Omental fat pad (tissue), 4 donors: ENCODE measurements around the gene KCNQ5. TPM values are rescaled to one million over a fixed set of nuclear protein-coding genes. Genes with fewer than 3 reads are reported as not detected.

Experiments used
- ATAC-seq: fragments of 150-250 bp; one replicate; pipeline ENCODE4 v1.9.1; 2016; ENCODE audit warnings: mild to moderate bottlenecking, moderate library complexity; ENCODE audit not compliant: low FRiP score
- DNase-seq: peaks from one replicate; pipeline ENCODE4 v3.0.0-alpha.2; 2019; ENCODE audit warnings: low spot score
- total RNA-seq, 4 donors: library from RNA; depleted of rRNA; stranded (reverse); fragments of >200 nt; gene quantifications; one replicate each; pipeline ENCODE4 v1.1.0, GENCODE V29; 2016
- TF ChIP-seq, protein P1 (sequence below), 3 donors: fragments of 450-650 bp; IDR thresholded peaks; one replicate each; pipeline ENCODE4 v1.5.1; 2016 to 2017; ENCODE audit warnings: antibody characterized with exemption in 3 of 3, mild to moderate bottlenecking in 3 of 3, moderate library complexity in 2 of 3

The KCNQ5 gene
- total RNA-seq, 4 donors from 2014 or later: 0.16 to 0.24 TPM; not detected in 2

DNA sequence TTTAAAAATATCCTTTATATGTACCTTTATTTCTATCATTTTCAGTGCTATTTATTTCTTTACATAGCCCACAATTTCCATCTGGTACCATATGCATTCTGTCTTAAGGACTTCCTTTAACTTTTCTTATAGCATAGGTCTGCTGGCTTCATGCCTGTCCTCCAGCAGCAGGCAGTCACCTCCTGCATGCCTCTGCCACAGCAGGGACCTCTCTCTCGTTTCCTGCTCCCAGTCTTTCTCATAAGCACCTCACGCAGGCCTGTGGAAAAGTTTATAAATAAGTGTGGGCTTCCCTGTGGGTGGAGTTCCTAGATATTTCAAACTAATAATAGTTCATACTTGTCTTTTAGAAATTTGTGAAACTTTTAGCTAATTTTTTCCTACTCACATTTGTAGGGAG is 133.9 kb downstream of the KCNQ5 start:
- DNase-seq (no peak), ATAC-seq (no peak)
- TF ChIP-seq, protein P1, sequence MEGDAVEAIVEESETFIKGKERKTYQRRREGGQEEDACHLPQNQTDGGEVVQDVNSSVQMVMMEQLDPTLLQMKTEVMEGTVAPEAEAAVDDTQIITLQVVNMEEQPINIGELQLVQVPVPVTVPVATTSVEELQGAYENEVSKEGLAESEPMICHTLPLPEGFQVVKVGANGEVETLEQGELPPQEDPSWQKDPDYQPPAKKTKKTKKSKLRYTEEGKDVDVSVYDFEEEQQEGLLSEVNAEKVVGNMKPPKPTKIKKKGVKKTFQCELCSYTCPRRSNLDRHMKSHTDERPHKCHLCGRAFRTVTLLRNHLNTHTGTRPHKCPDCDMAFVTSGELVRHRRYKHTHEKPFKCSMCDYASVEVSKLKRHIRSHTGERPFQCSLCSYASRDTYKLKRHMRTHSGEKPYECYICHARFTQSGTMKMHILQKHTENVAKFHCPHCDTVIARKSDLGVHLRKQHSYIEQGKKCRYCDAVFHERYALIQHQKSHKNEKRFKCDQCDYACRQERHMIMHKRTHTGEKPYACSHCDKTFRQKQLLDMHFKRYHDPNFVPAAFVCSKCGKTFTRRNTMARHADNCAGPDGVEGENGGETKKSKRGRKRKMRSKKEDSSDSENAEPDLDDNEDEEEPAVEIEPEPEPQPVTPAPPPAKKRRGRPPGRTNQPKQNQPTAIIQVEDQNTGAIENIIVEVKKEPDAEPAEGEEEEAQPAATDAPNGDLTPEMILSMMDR (IDR thresholded peaks at IDR 0.05): no peak

DNA sequence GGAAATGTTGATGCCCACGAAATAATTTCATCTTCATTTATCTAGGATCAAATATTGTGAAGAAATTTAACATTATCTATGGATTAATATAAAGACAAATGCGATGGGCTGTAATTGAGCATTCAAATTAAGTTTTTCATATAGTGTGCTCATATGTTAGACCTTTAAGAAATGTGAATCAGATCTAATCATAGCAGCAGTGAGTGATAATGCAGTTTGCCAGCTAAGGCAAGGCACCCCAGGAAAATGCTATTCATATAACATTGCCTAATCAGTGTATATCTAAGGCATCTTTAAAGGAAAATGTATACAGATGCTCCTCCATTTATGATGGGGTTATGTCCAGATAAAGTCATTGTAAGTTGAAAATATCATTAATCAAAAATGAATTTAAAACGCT is 135.2 kb downstream of the KCNQ5 start:
- DNase-seq: no peak
- ATAC-seq: no peak
- TF ChIP-seq, protein P1 (IDR thresholded peaks at IDR 0.05): no peak

DNA sequence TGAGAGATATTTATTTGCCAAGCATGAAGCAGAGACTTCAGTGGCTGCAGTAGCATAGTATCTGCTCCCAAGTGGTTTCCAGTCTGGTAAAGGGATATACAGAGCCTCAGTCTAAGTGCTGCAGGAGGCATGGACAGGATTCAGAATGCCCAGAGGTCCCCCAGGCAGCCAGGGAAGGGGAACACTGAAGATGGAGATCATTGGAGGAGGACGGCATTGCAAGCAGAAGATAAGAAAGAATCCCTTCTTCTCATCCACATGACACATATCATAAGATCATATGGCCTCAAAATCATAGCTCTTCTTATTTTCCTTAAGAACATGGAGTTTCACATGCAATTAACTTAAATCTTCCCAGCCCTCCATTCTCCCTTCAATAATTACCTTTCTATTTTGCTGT is 136.1 kb downstream of the KCNQ5 start:
- ATAC-seq (no peak), DNase-seq (no peak)
- TF ChIP-seq, protein P1 (IDR thresholded peaks at IDR 0.05): no peak

GRCh38 chr6:72758901-72759300 is 137.0 kb downstream of the KCNQ5 start:
- TF ChIP-seq, protein P1 (IDR thresholded peaks at IDR 0.05): no peak
- DNase-seq (no peak), ATAC-seq (no peak)

- no peak for ATAC-seq
- TF ChIP-seq, protein P1 (IDR thresholded peaks at IDR 0.05): no peak
- no peak for DNase-seq
These were observed 138.4 kb downstream of the KCNQ5 start for GRCh38 chr6:72760114-72760793.

- ATAC-seq (no peak), DNase-seq (no peak)
- TF ChIP-seq, protein P1 (IDR thresholded peaks at IDR 0.05): no peak
These were observed 139.9 kb downstream of the KCNQ5 start for GRCh38 chr6:72761761-72762160.

- DNase-seq (no peak), ATAC-seq (no peak)
- TF ChIP-seq, protein P1 (IDR thresholded peaks at IDR 0.05): no peak
These were observed 147.7 kb downstream of the KCNQ5 start for GRCh38 chr6:72769459-72770125.
